Activated naive CD4-positive, alpha-beta T cell treated with anti-CD3 and anti-CD28 coated beads, Interleukin-2, amount 10 ng/mL, durations not matched to agents 7 days and 5 days (primary cell): ENCODE measurements around the gene USP24.

Experiments used
- CTCF ChIA-PET: fragments of 350-600 bp; sonication (Branson Sonifier 250); formaldehyde crosslinking; loops from one replicate; lab custom pipeline; 2021; ENCODE audit warnings: antibody characterized with exemption; lab: Charles Lee
- DNase-seq: peaks from one replicate; pipeline ENCODE4 v3.0.0-alpha.2; 2020
- H3K27ac Mint-ChIP-seq: one replicate; pipeline ENCODE4 v1.8.0; 2021; ENCODE audit warnings: mild to moderate bottlenecking, moderate library complexity, mixed read lengths
- H3K27me3 Mint-ChIP-seq: one replicate; pipeline ENCODE4 v1.8.0; 2021; ENCODE audit warnings: mild to moderate bottlenecking, mixed read lengths
- H3K36me3 Mint-ChIP-seq: one replicate; pipeline ENCODE4 v1.8.0; 2021; ENCODE audit warnings: mixed read lengths
- H3K4me1 Mint-ChIP-seq: one replicate; pipeline ENCODE4 v1.8.0; 2021; ENCODE audit warnings: mixed read lengths
- H3K4me3 Mint-ChIP-seq: one replicate; pipeline ENCODE4 v1.8.0; 2021; ENCODE audit warnings: mild to moderate bottlenecking, moderate library complexity, mixed read lengths
- H3K9me3 Mint-ChIP-seq: one replicate; pipeline ENCODE4 v1.8.0; 2021; ENCODE audit warnings: mixed read lengths

The USP24 gene

DNA sequence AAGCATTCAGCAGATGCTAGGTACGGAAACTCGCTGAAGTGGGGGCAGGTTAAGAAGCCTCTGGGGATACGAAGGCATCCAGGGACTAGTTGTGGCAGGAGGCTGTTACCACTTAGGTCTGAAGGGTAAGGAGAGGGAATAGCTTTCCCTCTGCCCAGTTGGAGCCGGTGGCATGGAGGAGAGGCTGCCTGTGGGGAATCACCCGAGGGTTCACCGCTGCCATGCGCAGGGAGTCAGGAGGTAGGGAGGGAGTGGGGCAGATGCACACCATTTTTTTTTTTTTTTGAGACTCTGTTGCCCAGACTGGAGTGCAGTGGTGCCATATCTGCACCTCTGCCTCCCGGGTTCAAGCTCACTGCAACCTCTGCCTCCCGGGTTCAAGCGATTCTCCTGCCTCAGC lies 169.7 kb downstream of the USP24 start:
- no peaks in the 10 kb centered on the region for H3K36me3 Mint-ChIP-seq
- no peaks in the 10 kb centered on the region for H3K4me1 Mint-ChIP-seq
- CTCF ChIA-PET: interaction anchor here (1.1 kb wide), 1 partner anchor 98 kb away, joined by 3 read pairs; no protein-coding TSS in a partner anchor
- H3K27ac Mint-ChIP-seq: no peak overlapping the region
- no peak for DNase-seq
- H3K27me3 Mint-ChIP-seq: peaks cover 37% of the 10 kb centered on the region
- no peaks in the 10 kb centered on the region for H3K9me3 Mint-ChIP-seq
- no peak overlapping the region for H3K4me3 Mint-ChIP-seq

DNA sequence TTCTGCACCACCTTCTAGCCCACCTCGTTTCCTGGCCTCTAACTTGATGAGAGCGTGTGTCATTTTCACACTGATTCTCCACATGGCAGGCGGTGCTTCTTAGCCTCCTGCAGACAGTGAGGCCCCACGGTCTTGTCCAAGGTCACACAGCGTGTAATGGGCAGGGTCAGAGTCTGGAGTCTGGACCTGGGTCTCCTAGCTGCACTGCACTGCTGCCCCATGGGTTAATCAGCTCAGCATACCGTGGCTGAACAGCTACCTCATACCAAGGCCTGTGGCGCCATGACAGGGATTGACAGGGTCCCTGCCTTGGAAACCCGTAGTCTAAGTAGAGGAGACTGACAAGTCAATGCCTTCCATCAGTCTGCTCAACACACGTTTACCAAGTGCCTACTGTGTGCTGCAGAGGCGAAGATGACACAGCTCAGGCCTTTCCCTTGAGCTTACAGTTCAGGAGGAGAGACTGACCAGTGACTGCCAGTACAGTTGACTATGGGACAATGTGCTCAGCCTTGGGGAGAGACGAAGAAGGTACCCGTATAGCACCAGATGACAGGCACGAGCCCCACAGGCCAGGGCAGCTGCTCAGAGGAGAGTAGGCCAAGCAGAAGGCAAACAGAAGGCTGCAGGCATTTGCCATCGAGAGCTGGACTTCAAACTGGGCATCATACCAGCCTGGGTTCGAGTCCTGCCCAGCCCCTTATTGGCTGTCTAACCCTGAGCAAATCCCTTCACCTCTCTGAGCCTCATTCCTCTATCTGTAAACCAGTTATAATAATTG lies 170.4 kb downstream of the USP24 start:
- Mint-ChIP-seq H3K27me3 (peaks cover 44% of the 10 kb centered on the region), H3K4me3 (no peak overlapping the region), H3K36me3 (no peaks in the 10 kb centered on the region), H3K4me1 (peaks cover 2% of the 10 kb centered on the region), H3K9me3 (no peaks in the 10 kb centered on the region), H3K27ac (no peak overlapping the region)
- CTCF ChIA-PET: interaction anchor here (0.6 to 1.1 kb wide), 2 partner anchors 34 to 98 kb away, joined by 3 read pairs; no protein-coding TSS in a partner anchor
- DNase-seq: no peak

DNA sequence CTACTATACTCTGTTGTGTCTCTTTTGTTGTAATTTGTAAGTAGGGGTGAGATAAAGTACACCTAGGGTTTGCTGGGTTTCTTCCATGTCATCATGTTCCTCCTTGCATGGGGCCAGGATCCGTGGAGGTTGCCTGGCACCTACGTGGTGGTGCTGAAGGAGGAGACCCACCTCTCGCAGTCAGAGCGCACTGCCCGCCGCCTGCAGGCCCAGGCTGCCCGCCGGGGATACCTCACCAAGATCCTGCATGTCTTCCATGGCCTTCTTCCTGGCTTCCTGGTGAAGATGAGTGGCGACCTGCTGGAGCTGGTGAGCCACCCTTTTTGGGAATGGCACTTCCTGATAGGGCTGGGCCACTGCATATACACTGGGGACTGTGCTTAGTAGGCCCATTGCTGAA lies 171.4 kb downstream of the USP24 start:
- no peaks in the 10 kb centered on the region for H3K9me3 Mint-ChIP-seq
- H3K4me3 Mint-ChIP-seq: no peak overlapping the region
- peaks cover 49% of the 10 kb centered on the region for H3K27me3 Mint-ChIP-seq
- no peak for DNase-seq
- H3K4me1 Mint-ChIP-seq: peaks cover 2% of the 10 kb centered on the region
- no peak overlapping the region for H3K27ac Mint-ChIP-seq
- CTCF ChIA-PET: no interaction called here
- H3K36me3 Mint-ChIP-seq: no peaks in the 10 kb centered on the region

DNA sequence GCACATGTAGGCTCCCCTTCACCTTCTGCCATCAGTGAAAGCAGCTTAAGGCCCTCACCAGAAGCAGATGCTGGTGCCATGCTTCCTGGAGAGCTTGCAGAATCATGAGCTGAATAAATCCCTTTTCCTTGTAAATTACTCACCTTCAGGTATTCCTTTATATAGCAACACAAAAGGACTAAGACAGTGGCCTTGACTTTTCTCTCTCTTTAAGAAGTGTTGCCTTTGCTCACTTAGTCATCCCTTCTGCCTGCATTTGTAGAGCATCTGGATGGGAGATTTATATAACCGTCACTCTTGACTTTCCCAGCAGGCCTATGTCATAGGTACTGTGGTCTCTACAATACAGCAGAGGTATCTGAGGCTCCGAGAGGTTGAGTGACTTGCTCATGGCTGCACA lies 172.2 kb downstream of the USP24 start:
- Mint-ChIP-seq H3K27me3 (peaks cover 57% of the 10 kb centered on the region), H3K9me3 (no peaks in the 10 kb centered on the region), H3K36me3 (no peaks in the 10 kb centered on the region), H3K4me1 (peaks cover 2% of the 10 kb centered on the region), H3K27ac (no peak overlapping the region), H3K4me3 (no peak overlapping the region)
- DNase-seq: no peak
- CTCF ChIA-PET: interaction anchor here (1.2 kb wide), 1 partner anchor 22 kb away, joined by 3 read pairs; no protein-coding TSS in a partner anchor

DNA sequence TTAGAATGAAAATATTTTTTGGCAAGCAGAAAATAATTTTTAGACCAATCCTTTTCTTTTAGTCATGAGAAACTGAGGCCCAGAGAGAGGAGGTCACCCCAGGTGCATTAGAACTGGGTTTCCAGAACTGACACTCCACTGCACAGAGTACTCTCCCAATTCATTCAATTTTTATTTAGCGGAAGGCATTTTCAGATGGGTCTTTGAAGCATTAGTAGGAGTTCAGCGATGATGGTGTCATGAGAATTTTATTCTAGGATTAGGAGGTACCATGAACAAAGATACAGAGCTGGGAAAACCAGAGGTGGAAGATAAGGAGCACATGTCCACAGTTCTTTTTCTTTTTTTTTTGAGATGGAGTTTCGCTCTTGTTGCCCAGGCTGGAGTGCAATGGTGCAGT lies 173.6 kb downstream of the USP24 start:
- CTCF ChIA-PET: interaction anchor here (1.9 kb wide), 1 partner anchor 20 kb away, joined by 5 read pairs; no protein-coding TSS in a partner anchor
- Mint-ChIP-seq H3K4me3 (no peak overlapping the region), H3K27me3 (peaks cover 68% of the 10 kb centered on the region), H3K9me3 (no peaks in the 10 kb centered on the region), H3K4me1 (peaks cover 2% of the 10 kb centered on the region), H3K27ac (no peak overlapping the region), H3K36me3 (no peaks in the 10 kb centered on the region)
- DNase-seq: no peak

DNA sequence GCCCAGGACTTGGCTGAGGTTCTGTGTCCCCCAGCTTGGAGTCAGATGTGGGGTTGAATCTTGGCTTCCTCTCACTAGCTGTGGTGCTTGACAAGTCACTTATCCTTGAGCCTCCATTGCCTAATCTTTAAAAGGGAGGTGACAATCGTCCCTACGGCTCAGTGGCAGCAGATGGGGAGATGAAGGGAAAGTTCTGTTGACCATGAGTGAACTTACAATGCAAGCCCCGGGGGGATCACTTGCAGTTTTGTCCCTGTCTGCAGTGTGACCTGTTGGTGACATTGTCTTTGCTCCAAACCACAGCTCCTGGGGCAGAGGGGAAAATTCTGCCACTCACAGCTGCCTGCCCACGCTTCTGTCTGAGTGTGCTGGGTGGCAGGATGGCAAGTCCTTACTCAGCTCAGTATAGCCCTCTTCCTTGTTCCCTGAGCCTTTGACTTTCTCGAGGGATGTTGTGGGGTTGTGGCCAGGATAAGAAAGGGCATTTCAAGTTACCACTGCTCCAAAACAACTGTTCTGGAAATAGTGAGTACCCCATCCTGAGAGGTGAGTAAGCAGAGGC lies 174.2 kb downstream of the USP24 start:
- no peak for DNase-seq
- no peak overlapping the region for H3K4me3 Mint-ChIP-seq
- H3K27me3 Mint-ChIP-seq: peaks cover 65% of the 10 kb centered on the region
- H3K36me3 Mint-ChIP-seq: no peaks in the 10 kb centered on the region
- peaks cover 2% of the 10 kb centered on the region for H3K4me1 Mint-ChIP-seq
- CTCF ChIA-PET: interaction anchor here (1.9 kb wide), 1 partner anchor 19 kb away, joined by 5 read pairs; no protein-coding TSS in a partner anchor
- H3K9me3 Mint-ChIP-seq: no peaks in the 10 kb centered on the region
- H3K27ac Mint-ChIP-seq: no peak overlapping the region

DNA sequence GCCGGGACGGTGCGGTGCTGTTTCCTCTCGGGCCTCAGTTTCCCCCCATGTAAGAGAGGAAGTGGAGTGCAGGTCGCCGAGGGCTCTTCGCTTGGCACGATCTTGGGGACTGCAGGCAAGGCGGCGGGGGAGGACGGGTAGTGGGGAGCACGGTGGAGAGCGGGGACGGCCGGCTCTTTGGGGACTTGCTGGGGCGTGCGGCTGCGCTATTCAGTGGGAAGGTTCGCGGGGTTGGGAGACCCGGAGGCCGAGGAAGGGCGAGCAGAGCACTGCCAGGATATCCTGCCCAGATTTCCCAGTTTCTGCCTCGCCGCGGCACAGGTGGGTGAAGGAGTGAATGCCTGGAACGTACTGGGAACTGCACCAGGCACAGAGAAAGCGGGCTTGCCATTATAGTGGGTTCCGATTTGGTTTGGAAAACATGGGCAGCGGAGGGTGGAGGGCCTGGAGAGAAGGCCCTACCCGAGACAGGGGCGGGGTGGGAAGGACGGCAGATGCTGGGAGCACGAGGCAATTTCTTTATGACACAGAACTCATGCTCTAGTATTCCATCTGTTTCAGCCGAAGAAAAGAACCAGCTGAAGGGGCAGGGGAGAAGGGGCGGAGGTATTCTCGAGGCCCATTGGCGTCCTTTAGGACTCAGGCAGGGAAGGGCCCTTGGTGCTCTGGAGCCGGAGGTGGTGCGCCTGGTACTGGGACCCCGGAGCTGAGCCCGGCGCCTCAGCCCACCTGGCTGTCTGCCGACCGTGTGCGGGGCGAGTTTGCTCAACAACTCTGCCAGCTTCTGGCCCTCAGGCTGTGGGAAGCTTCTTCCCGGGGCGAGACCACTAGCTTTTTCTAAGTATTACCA lies 174.9 kb downstream of the USP24 start:
- Mint-ChIP-seq H3K27me3 (peaks cover 64% of the 10 kb centered on the region), H3K27ac (no peak overlapping the region), H3K36me3 (no peaks in the 10 kb centered on the region), H3K4me1 (peaks cover 2% of the 10 kb centered on the region), H3K9me3 (no peaks in the 10 kb centered on the region), H3K4me3 (no peak overlapping the region)
- CTCF ChIA-PET: interaction anchor here (1.9 kb wide), 1 partner anchor 18 kb away, joined by 5 read pairs; no protein-coding TSS in a partner anchor
- no peak for DNase-seq

DNA sequence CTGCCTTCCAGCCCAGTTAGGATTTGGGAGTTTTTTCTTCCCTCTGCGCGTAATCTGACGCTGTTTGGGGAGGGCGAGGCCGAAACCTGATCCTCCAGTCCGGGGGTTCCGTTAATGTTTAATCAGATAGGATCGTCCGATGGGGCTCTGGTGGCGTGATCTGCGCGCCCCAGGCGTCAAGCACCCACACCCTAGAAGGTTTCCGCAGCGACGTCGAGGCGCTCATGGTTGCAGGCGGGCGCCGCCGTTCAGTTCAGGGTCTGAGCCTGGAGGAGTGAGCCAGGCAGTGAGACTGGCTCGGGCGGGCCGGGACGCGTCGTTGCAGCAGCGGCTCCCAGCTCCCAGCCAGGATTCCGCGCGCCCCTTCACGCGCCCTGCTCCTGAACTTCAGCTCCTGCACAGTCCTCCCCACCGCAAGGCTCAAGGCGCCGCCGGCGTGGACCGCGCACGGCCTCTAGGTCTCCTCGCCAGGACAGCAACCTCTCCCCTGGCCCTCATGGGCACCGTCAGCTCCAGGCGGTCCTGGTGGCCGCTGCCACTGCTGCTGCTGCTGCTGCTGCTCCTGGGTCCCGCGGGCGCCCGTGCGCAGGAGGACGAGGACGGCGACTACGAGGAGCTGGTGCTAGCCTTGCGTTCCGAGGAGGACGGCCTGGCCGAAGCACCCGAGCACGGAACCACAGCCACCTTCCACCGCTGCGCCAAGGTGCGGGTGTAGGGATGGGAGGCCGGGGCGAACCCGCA lies 175.7 kb downstream of the USP24 start, which contains the start of gene PCSK9:
Gene PCSK9, plus strand, starts transcription at position 207 of the 741 bp plus-strand sequence. Its CDS starts 290 bp downstream, at position 497.
- Mint-ChIP-seq H3K27ac (no peak within 1 kb of the TSS), H3K9me3 (no peaks in the 10 kb centered on the region), H3K4me3 (no peak within 1 kb of the TSS), H3K27me3 (peaks cover 64% of the 10 kb centered on the region), H3K36me3 (no peaks in the 10 kb centered on the region), H3K4me1 (peaks cover 2% of the 10 kb centered on the region)
- CTCF ChIA-PET: interaction anchor here (1.3 kb wide), 1 partner anchor 10 kb away, joined by 3 read pairs; no protein-coding TSS in a partner anchor
- no peak for DNase-seq

DNA sequence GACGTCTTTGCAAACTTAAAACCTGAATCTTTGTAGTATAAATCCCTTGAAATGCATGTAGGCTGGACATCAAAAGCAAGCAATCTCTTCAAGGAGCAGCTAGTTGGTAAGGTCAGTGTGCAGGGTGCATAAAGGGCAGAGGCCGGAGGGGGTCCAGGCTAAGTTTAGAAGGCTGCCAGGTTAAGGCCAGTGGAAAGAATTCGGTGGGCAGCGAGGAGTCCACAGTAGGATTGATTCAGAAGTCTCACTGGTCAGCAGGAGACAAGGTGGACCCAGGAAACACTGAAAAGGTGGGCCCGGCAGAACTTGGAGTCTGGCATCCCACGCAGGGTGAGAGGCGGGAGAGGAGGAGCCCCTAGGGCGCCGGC lies 176.2 kb downstream of the USP24 start:
- peaks cover 2% of the 10 kb centered on the region for H3K4me1 Mint-ChIP-seq
- H3K36me3 Mint-ChIP-seq: no peaks in the 10 kb centered on the region
- H3K4me3 Mint-ChIP-seq: no peak overlapping the region
- CTCF ChIA-PET: interaction anchor here (1.3 kb wide), 1 partner anchor 11 kb away, joined by 3 read pairs; no protein-coding TSS in a partner anchor
- H3K27me3 Mint-ChIP-seq: peaks cover 65% of the 10 kb centered on the region
- no peaks in the 10 kb centered on the region for H3K9me3 Mint-ChIP-seq
- no peak overlapping the region for H3K27ac Mint-ChIP-seq
- no peak for DNase-seq

DNA sequence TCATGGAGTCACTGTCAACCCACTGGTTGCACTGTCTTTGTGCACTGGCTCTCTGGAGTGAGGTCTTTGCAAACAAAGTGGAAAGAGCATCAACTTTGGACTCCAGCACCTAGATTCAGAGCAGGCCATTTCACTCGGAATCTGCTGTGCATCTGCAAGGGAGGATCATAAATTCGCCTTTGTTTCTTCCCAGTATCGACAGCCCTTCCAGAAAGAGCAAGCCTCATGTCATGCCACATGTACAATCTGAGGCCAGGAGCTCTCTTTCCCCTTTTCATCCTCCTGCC lies 176.7 kb downstream of the USP24 start:
- H3K4me3 Mint-ChIP-seq: no peak overlapping the region
- DNase-seq: no peak
- no peaks in the 10 kb centered on the region for H3K36me3 Mint-ChIP-seq
- H3K4me1 Mint-ChIP-seq: peaks cover 2% of the 10 kb centered on the region
- CTCF ChIA-PET: interaction anchor here (1.3 kb wide), 1 partner anchor 11 kb away, joined by 3 read pairs; no protein-coding TSS in a partner anchor
- H3K27ac Mint-ChIP-seq: no peak overlapping the region
- H3K9me3 Mint-ChIP-seq: no peaks in the 10 kb centered on the region
- peaks cover 70% of the 10 kb centered on the region for H3K27me3 Mint-ChIP-seq

DNA sequence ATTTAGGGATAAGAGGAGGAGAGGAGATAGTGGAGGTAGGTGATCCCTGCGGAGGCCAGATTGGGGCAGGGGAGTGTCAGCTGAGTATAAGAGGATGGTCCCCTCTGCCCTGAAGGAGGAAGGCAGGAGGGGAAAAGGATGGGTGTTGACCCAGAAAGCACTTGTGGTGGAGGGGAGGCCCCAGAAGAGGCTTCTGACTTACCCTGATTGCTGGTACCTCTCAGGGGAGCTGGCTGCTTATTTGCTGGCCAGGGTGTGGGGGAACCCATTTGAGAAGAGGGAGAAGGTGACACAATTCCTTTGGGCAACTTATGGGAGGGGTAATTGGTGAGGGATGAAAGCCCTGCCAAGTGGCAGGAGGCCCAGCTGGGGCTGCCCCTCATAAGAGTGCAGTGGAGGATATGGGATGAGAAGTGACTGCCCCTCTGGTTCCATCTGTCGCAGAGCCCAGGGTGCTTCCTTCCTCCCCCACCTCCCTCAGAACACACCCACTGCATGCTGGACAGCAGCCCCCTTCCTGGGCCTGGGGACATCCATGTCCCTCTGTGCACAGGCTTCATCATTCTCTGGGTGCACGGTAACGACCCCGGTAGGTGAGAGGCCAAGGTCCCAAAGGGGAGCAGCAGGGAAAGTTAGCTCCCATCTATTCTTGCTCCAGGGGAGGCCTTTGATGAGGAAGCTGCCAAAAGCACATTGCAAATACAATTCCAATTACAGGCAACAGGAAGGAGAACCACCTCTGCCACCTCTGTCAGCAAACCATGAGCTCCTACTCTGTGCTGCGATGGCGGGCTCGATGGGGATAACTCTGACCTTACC lies 177.2 kb downstream of the USP24 start:
- no peak for DNase-seq
- CTCF ChIA-PET: interaction anchor here (1.3 kb wide), 1 partner anchor 12 kb away, joined by 3 read pairs; no protein-coding TSS in a partner anchor
- no peaks in the 10 kb centered on the region for H3K36me3 Mint-ChIP-seq
- H3K27me3 Mint-ChIP-seq: peaks cover 74% of the 10 kb centered on the region
- H3K4me1 Mint-ChIP-seq: peaks cover 2% of the 10 kb centered on the region
- no peak overlapping the region for H3K27ac Mint-ChIP-seq
- no peaks in the 10 kb centered on the region for H3K9me3 Mint-ChIP-seq
- no peak overlapping the region for H3K4me3 Mint-ChIP-seq

DNA sequence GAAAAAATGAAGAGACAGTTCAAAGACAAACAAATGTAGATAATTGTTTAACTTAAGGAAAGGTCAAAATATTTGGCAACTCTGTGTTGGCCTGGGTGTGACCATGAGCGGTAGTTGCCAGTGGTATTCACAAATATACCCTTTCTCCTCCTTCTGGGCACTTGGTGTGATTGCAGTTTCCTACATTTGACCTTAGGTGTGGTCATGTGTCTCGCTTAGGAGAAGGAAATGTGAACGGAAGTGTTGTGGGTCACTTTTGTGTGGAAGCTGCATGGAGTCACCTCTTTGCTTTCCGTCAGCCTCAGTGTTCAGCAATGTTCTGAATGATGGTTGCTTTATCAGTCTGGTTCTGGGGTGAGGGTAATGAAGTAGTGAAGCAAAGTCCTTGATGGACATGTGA lies 179.3 kb downstream of the USP24 start:
- no peaks in the 10 kb centered on the region for H3K9me3 Mint-ChIP-seq
- no peak overlapping the region for H3K27ac Mint-ChIP-seq
- H3K27me3 Mint-ChIP-seq: peaks cover 72% of the 10 kb centered on the region
- no peaks in the 10 kb centered on the region for H3K36me3 Mint-ChIP-seq
- peaks cover 2% of the 10 kb centered on the region for H3K4me1 Mint-ChIP-seq
- DNase-seq: no peak
- CTCF ChIA-PET: interaction anchor here (1.1 kb wide), 1 partner anchor 14 kb away, joined by 3 read pairs; no protein-coding TSS in a partner anchor
- no peak overlapping the region for H3K4me3 Mint-ChIP-seq
